HG03280 (cell line): Measurements from ENCODE around the gene TNFAIP8.

ENCODE experiments used
- ATAC-seq: cut with Tn5 transposase; IDR thresholded peaks from one replicate; pipeline ENCODE4 v1.9.1; 2021; ENCODE audit warnings: mild to moderate bottlenecking, moderate library complexity; ENCODE audit not compliant: unreplicated experiment

TNFAIP8 gene

GRCh38 chr5:119345861-119346260, 10.0 kb upstream of the TNFAIP8 start:
- ATAC-seq: no peak

- ATAC-seq: no peak
Measured at GRCh38 chr5:119346394-119346793, 9.4 kb upstream of the TNFAIP8 start.

- no peak for ATAC-seq
Measured at GRCh38 chr5:119347574-119347973, 8.2 kb upstream of the TNFAIP8 start.

DNA sequence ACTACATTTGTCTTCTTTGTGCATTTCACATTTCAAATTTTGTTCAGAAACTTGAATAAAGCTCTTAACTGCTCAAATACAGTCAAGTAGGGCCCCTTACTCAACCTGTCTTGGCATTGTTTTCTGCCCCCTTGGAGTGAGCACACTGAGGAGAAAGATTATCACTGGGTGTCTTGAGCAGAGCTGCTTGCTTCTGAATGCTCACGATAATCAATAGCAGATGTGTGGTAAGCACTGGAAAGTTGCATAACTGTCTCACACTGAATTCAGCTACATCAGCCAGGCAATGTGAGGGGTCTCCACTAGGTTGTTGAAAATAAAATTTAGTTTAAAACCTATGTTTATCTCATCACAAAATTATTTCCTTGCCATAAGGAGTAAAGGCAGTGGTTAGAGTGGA, 7.8 kb upstream of the TNFAIP8 start:
- no peak for ATAC-seq

DNA sequence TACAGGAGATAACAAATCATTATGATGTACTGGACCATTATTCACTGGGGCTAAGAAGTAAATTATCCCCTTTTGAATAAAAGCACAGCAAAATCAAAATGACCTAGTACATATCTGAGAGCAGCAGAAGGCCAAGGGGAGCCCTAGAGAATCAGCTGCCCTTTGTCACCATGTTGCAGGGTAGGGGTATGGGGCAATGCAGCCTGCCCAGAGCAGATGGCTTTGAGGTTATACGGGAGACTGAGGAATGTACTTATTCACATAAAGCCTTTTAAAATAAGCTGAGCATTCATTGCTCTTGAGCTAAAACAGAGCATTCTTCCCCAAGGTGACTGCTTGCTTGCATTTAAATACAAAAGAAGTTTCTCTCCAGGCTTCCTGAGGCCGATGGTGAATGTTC, 2.6 kb upstream of the TNFAIP8 start:
- no peak for ATAC-seq

DNA sequence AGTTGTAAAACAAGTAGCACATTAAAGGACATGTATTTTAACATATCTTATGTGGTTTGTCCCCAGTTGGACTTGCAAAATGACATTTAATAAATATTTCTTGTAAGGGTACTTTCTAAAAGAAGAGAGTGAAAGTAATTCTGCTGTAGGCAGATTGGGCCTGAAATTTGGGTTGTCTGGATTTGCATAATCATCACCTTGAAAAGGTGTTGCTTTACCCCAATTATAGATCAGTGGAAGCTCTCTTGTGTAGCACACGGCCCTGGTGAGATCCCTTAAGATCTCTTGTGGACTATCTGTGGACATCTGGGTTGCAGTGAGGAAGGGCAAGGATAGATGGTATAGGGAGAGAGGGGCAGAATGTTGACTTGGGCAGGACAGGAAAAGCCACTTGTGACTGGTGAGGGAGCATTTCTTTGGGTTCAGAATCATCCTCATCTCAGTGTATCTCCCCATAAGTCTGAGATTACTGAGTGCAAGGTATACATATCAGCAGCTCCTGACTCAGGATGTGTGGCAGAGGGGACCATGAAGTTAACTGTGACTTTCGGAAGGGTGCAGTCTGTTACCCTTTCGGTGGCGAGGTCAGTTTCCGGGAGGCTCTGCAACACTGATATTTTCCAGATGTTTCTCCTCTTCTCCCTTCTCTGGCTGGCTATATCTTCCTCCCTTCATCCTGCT, 2.0 kb upstream of the TNFAIP8 start:
- ATAC-seq: peak; percentile 58

DNA sequence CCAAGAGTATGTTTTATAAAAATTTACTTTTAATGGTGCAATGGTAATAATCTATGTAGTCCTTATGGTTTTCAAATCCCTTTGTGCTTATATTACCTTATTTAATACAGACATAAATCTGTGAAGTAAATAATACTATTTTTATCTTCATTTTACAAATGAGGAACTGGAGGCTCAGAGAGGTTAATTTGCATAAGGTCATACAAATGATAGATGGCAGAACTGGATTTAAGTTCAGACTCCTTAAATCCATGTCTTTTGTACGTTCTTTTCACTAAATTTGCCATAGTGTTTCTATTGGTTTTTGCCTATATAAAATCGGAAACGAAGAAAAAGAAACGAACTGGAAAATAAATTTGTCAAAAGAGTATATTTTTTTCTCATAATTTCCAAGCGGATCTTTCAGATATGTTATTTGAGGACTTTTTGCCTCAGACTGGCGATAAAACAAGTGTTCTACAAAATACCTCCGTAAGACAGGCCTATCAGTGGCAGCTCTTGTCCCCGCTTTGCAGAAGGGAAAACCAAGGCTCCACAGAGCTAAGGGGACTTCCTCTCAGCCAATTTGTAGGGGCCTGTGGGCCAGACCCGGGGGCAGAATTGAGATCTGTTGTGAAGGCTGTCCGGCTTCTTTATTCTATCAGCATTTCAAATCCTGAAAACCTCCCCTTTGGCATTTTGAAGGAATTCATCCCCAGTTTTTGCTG, 1.1 kb upstream of the TNFAIP8 start:
- no peak for ATAC-seq

GRCh38 chr5:119355244-119355638, 578 bp upstream of the TNFAIP8 start:
- no peak for ATAC-seq

DNA sequence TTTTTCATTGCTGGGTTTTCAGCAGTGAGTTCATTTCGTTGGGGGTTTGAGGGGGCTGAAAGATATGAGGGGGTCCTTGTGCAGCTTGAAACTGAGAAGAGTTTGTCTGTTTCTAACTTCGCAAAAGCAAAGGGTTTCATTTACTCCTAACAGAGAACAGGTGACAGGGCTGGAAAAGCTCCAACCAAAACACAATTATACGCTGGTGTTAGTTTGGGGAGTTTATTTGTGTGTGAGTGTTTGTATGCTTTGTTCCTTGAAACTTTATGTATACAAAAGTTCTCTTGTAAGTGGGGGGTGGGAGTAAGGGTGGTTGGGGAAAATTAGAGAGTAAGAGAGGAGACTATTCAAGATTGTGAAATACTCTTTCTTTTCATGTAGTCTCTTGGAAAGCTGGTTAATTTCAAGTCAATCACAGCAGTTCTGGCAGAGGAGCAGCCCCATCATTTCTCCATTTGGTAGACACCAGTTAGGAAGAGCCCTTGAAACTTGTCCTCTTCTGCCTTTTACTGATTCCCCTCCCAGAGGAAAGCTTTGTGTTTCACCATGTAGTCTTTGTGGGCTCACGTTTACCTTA, 881 bp downstream of the TNFAIP8 start:
- ATAC-seq: no peak

GRCh38 chr5:119357270-119357669, 1.5 kb downstream of the TNFAIP8 start:
- ATAC-seq: no peak

- ATAC-seq: no peak
Measured at GRCh38 chr5:119357808-119358529, 2.1 kb downstream of the TNFAIP8 start.

DNA sequence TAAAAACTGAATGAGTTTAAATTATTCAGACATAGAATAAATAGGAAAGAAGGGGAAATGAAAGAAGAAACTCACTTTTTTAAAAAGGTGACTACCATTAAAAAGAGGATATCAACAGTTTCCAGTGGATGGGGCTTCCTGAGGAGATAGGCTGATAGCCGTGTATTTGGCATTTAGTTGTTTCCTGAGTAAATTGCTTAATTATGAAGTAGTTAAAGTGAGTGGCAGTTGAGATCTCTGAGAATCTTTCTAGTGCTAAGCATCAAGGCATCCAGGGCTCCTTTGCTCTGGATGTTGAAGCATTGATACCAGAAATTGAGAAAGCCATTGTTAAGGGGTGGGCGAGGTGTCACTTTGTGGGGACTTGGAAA, 2.7 kb downstream of the TNFAIP8 start:
- no peak for ATAC-seq

DNA sequence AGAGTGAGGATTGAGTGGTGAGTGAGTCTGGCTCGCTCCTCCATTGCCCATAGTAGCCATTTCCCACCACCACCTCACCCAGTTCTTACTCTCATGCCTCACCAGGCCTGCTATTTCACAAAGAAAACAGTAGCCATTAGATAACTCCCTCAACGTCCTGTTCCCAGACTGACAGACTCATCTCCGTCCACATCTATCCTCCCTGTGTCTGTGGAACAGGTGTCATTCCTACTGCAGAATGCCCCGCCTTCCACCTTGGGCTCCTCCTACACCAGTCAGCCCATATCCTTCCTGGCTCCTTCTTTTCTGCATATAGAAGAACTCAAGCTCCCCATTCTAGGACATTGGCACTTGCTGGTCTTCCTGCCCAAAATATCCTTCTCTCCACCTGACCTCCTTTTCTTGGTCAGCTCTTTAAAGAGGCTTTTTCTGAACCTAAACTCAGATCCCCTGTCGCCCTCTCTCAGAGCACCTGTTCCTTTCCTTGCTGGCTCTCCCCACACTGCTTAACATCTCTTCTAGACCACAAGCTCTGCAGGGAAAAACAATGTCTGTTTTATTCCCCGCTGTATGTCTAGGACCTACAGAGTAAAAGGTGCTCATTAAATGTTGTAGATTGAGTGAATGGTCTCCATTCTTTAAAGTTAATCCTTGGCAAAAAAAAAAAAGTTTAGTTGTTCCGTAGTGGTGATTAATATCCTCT, 3.2 kb downstream of the TNFAIP8 start:
- ATAC-seq: no peak

DNA sequence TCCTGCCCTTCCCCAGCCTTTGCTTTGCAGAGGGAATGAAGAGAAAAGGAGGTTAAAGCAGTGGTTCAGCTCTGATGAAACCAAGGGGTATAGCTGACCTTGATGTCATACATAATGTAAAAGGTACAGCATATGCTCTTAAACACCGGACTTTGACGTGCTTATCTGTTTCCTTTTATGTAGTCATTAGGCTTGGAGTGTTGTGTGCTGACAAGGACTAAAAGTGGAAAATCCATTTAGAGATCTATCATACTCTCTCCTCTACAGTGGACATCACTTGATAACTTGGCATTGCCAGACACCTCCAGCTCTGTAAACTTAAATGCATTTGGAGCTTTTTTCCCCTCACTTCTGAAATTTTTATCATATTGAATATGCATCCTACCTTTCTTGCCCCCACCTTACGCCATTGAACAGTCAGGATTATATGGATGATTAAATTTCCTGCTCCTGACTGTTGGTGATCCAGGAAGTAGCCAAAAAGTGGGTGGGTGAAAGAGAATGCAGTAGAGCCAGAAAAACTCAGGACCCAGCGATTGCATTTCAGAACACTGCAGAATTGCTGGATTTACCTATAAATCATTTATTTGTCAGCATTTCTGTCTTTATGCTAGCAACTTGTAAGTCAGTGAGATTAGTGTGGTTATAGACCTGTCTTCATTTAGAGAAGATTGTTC, 4.1 kb downstream of the TNFAIP8 start:
- ATAC-seq: no peak

DNA sequence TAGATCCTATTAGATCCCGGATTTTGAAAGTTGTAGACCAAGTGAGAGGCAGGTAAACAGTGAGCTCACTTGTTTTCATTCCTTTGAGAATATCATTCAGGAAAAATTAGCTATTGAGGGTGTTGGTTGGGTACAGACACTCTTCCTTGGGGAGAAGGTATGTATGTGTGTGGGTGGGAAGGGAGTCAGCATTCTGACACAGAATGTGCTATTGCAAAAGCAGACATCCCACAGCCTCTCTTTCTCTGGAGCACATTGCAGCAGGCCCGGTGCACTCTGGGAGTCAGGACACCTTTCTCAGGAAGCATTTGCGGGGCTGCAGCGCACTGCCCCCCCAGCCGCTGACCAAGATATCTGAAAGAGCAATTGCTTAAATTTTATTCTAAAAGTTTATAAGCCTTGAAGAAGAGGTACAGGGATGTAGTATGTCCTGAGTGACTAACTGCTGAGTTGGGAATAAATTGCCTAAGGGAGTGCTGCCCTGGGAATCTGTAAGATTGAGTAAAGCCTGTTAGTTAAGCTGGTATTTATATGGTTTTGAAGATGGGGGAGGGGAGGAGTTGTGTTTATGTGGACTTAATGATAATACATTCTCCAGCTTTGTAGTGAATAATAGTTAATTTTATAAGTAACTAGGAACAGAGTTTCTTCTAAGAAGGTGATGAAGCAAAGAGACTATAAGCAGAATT, 5.2 kb downstream of the TNFAIP8 start:
- ATAC-seq: no peak

DNA sequence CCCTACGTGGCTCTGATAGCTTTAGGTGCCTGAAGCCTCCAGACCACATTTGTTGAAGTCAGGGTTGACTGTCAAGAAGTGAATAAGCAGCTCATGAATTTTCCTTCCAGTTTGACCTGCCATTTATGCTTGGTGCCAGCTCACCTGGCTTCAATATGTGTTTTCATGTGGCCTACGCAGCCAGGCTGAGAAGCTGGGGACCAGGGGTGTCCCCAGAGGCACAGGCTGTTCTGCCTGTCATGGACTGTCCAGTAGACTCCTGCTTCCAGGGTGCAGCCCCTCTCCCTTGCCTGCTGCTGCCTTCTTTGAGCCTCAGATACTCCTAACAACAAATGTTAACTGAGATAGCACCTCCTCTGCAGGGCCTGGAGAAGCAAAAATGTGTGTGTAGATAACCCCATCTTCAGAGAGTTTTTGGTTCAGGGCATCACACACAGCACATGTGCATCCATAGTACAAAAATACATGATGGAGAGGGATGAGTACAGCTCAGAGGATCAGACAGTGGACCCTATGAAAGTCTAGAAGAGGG, 5.8 kb downstream of the TNFAIP8 start:
- ATAC-seq: no peak

- ATAC-seq: no peak
Measured at GRCh38 chr5:119362714-119363113, 6.9 kb downstream of the TNFAIP8 start.

DNA sequence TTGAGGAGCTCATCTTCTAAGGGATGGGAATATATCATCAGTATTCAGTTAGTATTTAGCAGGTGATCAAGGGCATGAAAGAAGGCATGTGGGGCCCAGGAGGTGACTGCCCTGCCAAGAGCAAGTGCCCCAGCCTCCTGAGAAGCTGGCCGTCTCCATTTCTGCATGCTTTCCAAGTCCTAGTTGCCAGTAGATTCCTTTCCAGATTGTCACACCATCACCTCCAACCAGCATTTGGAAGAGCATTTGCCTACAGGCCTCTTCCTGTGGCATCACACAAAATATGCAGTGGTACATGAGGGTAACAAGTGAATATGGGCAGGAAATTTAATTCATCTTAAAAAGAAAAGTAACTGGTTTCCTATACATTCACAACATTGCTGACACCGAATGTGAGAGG, 7.5 kb downstream of the TNFAIP8 start:
- ATAC-seq: no peak

DNA sequence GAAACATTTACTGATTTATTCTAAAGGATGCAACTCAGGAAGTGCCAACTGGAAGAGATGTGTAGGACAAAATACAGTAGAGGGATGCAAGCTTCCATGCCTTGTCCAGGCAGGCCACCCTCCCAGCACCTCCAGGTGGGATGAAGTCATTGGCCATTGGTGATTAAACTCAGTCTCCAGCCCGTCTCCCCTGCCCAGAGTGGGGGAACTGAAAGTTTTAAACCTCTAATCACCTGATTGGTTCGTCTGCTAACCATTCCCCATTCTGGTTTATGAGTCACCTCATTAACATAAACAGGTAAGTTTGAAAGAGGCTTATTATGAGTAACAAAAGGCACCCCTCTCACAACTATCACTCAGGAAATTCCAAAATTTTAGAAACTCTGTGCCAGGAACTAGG, 8.1 kb downstream of the TNFAIP8 start:
- no peak for ATAC-seq
